ENCODE measurements around the gene SCLY.

The SCLY gene

GRCh38 chr2:238138331-238139195 is 77.8 kb downstream of the SCLY start, which contains the start of gene KLHL30:
TSS of gene KLHL30 (plus strand) at chr2:238138668. CDS start at chr2:238140755, 2,087 bp downstream.
- H3K4me3 ChIP-seq (ENCODE audit: low read length), result no peak within 1 kb of the TSS
- DNase-seq (ENCODE audit: low read depth), result no peak
- TF ChIP-seq CTCF (conservative IDR thresholded peaks at IDR 0.05; ENCODE audit: low read length), result no peak

- no peak overlapping the region for H3K4me3 ChIP-seq (ENCODE audit: low read length)
- DNase-seq (ENCODE audit: low read depth), result no peak
- TF ChIP-seq CTCF (conservative IDR thresholded peaks at IDR 0.05; ENCODE audit: low read length), result peak; percentile 47
Observed at GRCh38 chr2:238139196-238140039, 78.6 kb downstream of the SCLY start.

GRCh38 chr2:238140040-238140439 is 79.2 kb downstream of the SCLY start:
- TF ChIP-seq CTCF (conservative IDR thresholded peaks at IDR 0.05; ENCODE audit: low read length), result no peak
- H3K4me3 ChIP-seq (ENCODE audit: low read length), result no peak overlapping the region
- DNase-seq (ENCODE audit: low read depth), result no peak

- H3K4me3 ChIP-seq (ENCODE audit: low read length), result no peak overlapping the region
- no peak for DNase-seq (ENCODE audit: low read depth)
- no peak for TF ChIP-seq CTCF (conservative IDR thresholded peaks at IDR 0.05; ENCODE audit: low read length)
Observed at GRCh38 chr2:238140721-238141540, 80.1 kb downstream of the SCLY start.

- no peak overlapping the region for H3K4me3 ChIP-seq (ENCODE audit: low read length)
- no peak for TF ChIP-seq CTCF (conservative IDR thresholded peaks at IDR 0.05; ENCODE audit: low read length)
- peak; percentile 36 for DNase-seq (ENCODE audit: low read depth)
Observed at GRCh38 chr2:238141541-238142318, 80.9 kb downstream of the SCLY start.
